HG03520 (cell line): Measurements from ENCODE around the gene SLC66A2.
"Not testable (repeated sequence)": the region's sequence is repeated elsewhere in the genome, so short reads cannot be mapped to it uniquely, and the experiment has no call there.

Source experiments
- ATAC-seq: cut with Tn5 transposase; IDR thresholded peaks from one replicate; pipeline ENCODE4 v1.9.1; 2021; ENCODE audit warnings: mild to moderate bottlenecking, moderate library complexity; ENCODE audit not compliant: unreplicated experiment

The SLC66A2 gene

GRCh38 chr18:79971211-79971952, 19.9 kb upstream of the SLC66A2 start:
- no peak for ATAC-seq

- ATAC-seq, result no peak
These were observed 19.1 kb upstream of the SLC66A2 start for GRCh38 chr18:79970419-79971133.

- no peak for ATAC-seq
These were observed 13.9 kb upstream of the SLC66A2 start for GRCh38 chr18:79965119-79965902.

GRCh38 chr18:79964330-79965118, 13.1 kb upstream of the SLC66A2 start, which contains the start of gene HSBP1L1:
HSBP1L1 (plus strand) TSS chr18:79964643; CDS start chr18:79964736, 93 bp downstream.
- peak; percentile 46 for ATAC-seq

GRCh38 chr18:79963658-79964329, 12.3 kb upstream of the SLC66A2 start:
- ATAC-seq, result no peak

- peak; percentile 72 for ATAC-seq
These were observed 11.6 kb upstream of the SLC66A2 start for GRCh38 chr18:79962835-79963657.

GRCh38 chr18:79962311-79962710, 10.9 kb upstream of the SLC66A2 start:
- no peak for ATAC-seq

- no peak for ATAC-seq
These were observed 10.3 kb upstream of the SLC66A2 start for GRCh38 chr18:79961527-79962291.

GRCh38 chr18:79960921-79961526, 9.6 kb upstream of the SLC66A2 start:
- ATAC-seq, result no peak

GRCh38 chr18:79960161-79960801, 8.8 kb upstream of the SLC66A2 start:
- not testable (repeated sequence) for ATAC-seq

GRCh38 chr18:79958981-79959380, 7.5 kb upstream of the SLC66A2 start:
- ATAC-seq, result no peak

GRCh38 chr18:79956276-79956675, 4.8 kb upstream of the SLC66A2 start:
- ATAC-seq, result no peak

GRCh38 chr18:79955302-79956075, 4.0 kb upstream of the SLC66A2 start:
- ATAC-seq, result no peak

- no peak for ATAC-seq
These were observed 3.3 kb upstream of the SLC66A2 start for GRCh38 chr18:79954791-79955190.

GRCh38 chr18:79953971-79954651, 2.7 kb upstream of the SLC66A2 start:
- ATAC-seq, result no peak

GRCh38 chr18:79952996-79953559, 1.6 kb upstream of the SLC66A2 start:
- no peak for ATAC-seq
